ENCODE results near the gene ETNK2. TPM values are rescaled to one million over a fixed set of nuclear protein-coding genes. Genes with fewer than 3 reads are reported as not detected.

The ETNK2 gene
- total and polyA plus RNA-seq, 2 experiments from 2014 or later, result 7.6 to 26.2 TPM

DNA sequence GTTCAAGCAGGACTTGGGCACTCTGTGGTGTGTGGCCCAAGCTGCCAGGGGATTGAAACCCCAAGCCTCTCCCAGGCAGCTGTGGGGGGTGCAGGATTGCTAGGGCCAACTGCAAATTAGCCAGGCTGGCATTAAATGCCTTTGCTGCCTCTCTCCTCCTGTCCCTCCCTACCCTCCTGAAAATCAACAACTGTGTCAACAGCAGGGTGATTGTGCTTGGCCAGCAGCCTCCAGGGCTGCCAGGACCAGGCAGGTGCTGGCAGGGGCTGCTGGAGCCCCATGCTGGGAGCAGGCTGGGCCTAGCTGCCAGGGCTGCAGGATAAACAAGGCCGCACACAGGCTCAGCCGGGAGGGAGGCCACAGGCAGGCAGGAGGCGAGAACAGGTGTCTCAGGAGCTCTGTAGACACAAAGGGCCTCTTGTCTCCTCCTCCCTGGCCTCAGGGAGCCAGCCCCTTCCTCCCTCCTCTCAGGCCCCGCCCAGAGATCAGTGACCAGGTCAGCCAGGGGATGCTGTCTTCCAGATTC lies 67.5 kb downstream of the ETNK2 start:
- Histone ChIP-seq H3F3A (replicated peaks; ENCODE audit: low read depth) (peaks cover 15% of the 10 kb centered on the region), H3K79me2 (replicated peaks; ENCODE audit: insufficient read depth) (peaks cover 91% of the 10 kb centered on the region), H3K4me1 (ENCODE audit: insufficient read depth) (peaks cover 87% of the 10 kb centered on the region), H3K4me3 (peak overlapping the region; percentile 36), H4K20me1 (replicated peaks; ENCODE audit: insufficient read depth) (peaks cover 35% of the 10 kb centered on the region), H3K36me3 (ENCODE audit: insufficient read depth) (no peaks in the 10 kb centered on the region), H3K27me3 (ENCODE audit: insufficient read depth) (no peaks in the 10 kb centered on the region), H3K9me2 (ENCODE audit: insufficient read depth) (no peaks in the 10 kb centered on the region), H3K4me2 (peak overlapping the region; percentile 79), H3K27ac (ENCODE audit: low read depth) (peak overlapping the region; percentile 98), H2AFZ (no peak overlapping the region)
- peaks cover 3% of the 10 kb centered on the region; the same call in 2 of the 3 replicates for H3K9me3 Mint-ChIP-seq
- peak overlapping the region; percentile 99 for H3K27ac Mint-ChIP-seq
- peaks cover 2% of the 10 kb centered on the region; the same call in 2 of the 3 replicates for H3K36me3 Mint-ChIP-seq (ENCODE audit: low read depth)
- H3K4me3 Mint-ChIP-seq, result peak overlapping the region; percentile 57
- DNase-seq (ENCODE audit: low spot score) (peak; percentile 96), ATAC-seq (peak; percentile 71)
- TF ChIP-seq ZNF114 (CRISPR knock-in tag; IDR thresholded peaks at IDR 0.05) (no peak), CREB1 (CRISPR knock-in tag; IDR thresholded peaks at IDR 0.05; ENCODE audit: low read depth) (peak; percentile 21; the same call in 1 of the 2 replicates), POLR2AphosphoS5 (IDR thresholded peaks at IDR 0.05; ENCODE audit: low read depth) (peak; percentile 67)
- H3K4me1 Mint-ChIP-seq, result peaks cover 88% of the 10 kb centered on the region
- peaks cover 21% of the 10 kb centered on the region for H3K27me3 Mint-ChIP-seq (ENCODE audit: insufficient read depth, low read depth, poor library complexity)

DNA sequence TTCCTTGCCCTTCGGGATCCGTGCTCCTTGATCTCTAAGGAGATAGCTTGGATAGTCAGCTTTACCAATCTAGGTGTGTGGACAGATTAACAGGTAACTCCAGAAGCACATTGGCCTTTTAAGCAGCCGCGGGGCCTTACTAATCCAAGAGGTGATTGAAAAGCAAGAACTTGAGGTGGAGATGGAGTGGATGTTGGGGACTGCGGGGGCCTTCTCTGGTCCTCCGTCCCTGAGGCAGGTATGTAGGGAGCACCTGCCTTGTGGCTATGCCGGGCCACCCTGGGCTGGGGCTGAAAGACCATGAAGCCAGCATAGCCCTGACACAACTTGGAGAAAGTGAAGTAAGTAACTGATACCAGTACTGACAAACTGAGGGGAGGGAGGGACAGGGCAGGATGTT lies 68.4 kb downstream of the ETNK2 start:
- Mint-ChIP-seq H3K27ac (peak overlapping the region; percentile 99), H3K9me3 (peaks cover 3% of the 10 kb centered on the region; the same call in 2 of the 3 replicates), H3K36me3 (ENCODE audit: low read depth) (peaks cover 2% of the 10 kb centered on the region; the same call in 2 of the 3 replicates), H3K27me3 (ENCODE audit: insufficient read depth, low read depth, poor library complexity) (peaks cover 27% of the 10 kb centered on the region), H3K4me1 (peaks cover 85% of the 10 kb centered on the region), H3K4me3 (peak overlapping the region; percentile 57; the same call in 1 of the 3 replicates)
- Histone ChIP-seq H3K4me1 (ENCODE audit: insufficient read depth) (peaks cover 85% of the 10 kb centered on the region), H3K79me2 (replicated peaks; ENCODE audit: insufficient read depth) (peaks cover 91% of the 10 kb centered on the region), H3K4me2 (peak overlapping the region; percentile 72), H3K36me3 (ENCODE audit: insufficient read depth) (no peaks in the 10 kb centered on the region), H3F3A (replicated peaks; ENCODE audit: low read depth) (peaks cover 23% of the 10 kb centered on the region), H3K27ac (ENCODE audit: low read depth) (peak overlapping the region; percentile 98), H2AFZ (no peak overlapping the region), H3K9me2 (ENCODE audit: insufficient read depth) (no peaks in the 10 kb centered on the region), H4K20me1 (replicated peaks; ENCODE audit: insufficient read depth) (peaks cover 28% of the 10 kb centered on the region), H3K4me3 (peak overlapping the region; percentile 36; the same call in 1 of the 2 replicates), H3K27me3 (ENCODE audit: insufficient read depth) (no peaks in the 10 kb centered on the region)
- no peak for ATAC-seq
- DNase-seq (ENCODE audit: low spot score), result no peak
- TF ChIP-seq STAT1 (IDR thresholded peaks at IDR 0.05; ENCODE audit: unreplicated experiment) (no peak), CREB1 (CRISPR knock-in tag; IDR thresholded peaks at IDR 0.05; ENCODE audit: low read depth) (no peak), EZH2 (IDR thresholded peaks at IDR 0.05; ENCODE audit: low read depth, unreplicated experiment) (no peak), ZNF462 (CRISPR knock-in tag; IDR thresholded peaks at IDR 0.05) (no peak), EZH2phosphoT487 (IDR thresholded peaks at IDR 0.05; ENCODE audit: unreplicated experiment) (no peak), ZNF331 (CRISPR knock-in tag; IDR thresholded peaks at IDR 0.05; ENCODE audit: low read depth) (no peak)
- TF ChIP-seq, protein P1, sequence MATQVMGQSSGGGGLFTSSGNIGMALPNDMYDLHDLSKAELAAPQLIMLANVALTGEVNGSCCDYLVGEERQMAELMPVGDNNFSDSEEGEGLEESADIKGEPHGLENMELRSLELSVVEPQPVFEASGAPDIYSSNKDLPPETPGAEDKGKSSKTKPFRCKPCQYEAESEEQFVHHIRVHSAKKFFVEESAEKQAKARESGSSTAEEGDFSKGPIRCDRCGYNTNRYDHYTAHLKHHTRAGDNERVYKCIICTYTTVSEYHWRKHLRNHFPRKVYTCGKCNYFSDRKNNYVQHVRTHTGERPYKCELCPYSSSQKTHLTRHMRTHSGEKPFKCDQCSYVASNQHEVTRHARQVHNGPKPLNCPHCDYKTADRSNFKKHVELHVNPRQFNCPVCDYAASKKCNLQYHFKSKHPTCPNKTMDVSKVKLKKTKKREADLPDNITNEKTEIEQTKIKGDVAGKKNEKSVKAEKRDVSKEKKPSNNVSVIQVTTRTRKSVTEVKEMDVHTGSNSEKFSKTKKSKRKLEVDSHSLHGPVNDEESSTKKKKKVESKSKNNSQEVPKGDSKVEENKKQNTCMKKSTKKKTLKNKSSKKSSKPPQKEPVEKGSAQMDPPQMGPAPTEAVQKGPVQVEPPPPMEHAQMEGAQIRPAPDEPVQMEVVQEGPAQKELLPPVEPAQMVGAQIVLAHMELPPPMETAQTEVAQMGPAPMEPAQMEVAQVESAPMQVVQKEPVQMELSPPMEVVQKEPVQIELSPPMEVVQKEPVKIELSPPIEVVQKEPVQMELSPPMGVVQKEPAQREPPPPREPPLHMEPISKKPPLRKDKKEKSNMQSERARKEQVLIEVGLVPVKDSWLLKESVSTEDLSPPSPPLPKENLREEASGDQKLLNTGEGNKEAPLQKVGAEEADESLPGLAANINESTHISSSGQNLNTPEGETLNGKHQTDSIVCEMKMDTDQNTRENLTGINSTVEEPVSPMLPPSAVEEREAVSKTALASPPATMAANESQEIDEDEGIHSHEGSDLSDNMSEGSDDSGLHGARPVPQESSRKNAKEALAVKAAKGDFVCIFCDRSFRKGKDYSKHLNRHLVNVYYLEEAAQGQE (IDR thresholded peaks at IDR 0.05; ENCODE audit: unreplicated experiment), result no peak
- TF ChIP-seq, protein P2, sequence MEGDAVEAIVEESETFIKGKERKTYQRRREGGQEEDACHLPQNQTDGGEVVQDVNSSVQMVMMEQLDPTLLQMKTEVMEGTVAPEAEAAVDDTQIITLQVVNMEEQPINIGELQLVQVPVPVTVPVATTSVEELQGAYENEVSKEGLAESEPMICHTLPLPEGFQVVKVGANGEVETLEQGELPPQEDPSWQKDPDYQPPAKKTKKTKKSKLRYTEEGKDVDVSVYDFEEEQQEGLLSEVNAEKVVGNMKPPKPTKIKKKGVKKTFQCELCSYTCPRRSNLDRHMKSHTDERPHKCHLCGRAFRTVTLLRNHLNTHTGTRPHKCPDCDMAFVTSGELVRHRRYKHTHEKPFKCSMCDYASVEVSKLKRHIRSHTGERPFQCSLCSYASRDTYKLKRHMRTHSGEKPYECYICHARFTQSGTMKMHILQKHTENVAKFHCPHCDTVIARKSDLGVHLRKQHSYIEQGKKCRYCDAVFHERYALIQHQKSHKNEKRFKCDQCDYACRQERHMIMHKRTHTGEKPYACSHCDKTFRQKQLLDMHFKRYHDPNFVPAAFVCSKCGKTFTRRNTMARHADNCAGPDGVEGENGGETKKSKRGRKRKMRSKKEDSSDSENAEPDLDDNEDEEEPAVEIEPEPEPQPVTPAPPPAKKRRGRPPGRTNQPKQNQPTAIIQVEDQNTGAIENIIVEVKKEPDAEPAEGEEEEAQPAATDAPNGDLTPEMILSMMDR (conservative IDR thresholded peaks at IDR 0.05; ENCODE audit: low read depth in 2 of 2), result no peak
